Stimulated activated CD8-positive, alpha-beta memory T cell treated with anti-CD3 and anti-CD28 coated beads, Interleukin-15, amount 100 ng/mL, for 1 hour (primary cell): ENCODE data around the gene PAX5.

Experiments used
- DNase-seq: peaks from one replicate; pipeline ENCODE4 v3.0.0-alpha.2; 2020; ENCODE audit warnings: low read depth

Gene PAX5

DNA sequence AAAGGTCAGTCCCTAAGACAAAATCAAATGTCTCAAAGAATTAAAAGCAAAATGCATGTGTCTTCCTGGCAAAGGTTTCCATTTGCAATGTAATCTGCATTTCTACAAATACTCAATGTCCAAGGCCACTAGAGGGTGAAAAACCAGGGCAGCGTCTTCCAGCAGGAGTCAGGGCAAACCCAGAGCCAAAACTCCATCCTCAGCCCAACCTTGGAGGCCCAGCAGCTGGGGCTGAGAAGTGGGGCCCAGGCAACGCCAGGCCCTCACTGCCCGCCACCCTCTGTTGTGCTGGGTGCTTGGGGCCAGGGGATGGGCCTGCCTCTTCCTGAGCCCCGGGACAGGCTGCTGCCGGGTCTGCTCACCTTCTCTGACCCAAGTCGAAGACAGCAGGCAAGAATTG, 200.1 kb downstream of the PAX5 start:
- DNase-seq, result no peak

DNA sequence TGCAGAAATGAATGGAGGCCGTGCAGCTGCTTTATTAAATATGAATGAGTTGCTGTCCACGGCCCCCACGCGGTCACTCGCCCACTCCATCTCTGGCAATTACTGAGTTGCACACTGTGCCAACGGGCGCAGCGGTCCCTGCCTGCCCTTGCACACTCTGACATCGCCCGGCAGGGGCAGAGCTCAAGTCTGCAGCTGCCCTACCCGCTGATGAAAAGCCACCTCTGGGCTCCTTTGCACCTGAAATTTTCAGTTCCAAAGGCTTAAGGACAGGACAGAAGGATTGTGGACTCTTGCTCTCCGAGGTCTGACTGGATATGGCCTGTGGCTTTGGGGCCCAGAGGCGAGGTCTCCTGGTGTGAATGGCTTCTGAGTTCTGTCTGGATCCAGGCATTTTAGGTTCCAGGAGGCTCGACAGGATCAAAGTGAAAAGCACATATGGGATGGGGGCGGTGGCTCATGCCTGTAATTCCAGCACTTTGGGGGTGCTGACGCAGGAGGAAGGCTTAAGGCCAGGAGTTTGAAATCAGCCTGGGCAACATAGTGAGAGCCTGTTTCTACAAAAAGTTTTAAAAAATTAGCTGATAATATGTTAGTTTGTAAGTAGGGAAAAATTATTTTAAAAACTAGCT, 201.8 kb downstream of the PAX5 start:
- no peak for DNase-seq

DNA sequence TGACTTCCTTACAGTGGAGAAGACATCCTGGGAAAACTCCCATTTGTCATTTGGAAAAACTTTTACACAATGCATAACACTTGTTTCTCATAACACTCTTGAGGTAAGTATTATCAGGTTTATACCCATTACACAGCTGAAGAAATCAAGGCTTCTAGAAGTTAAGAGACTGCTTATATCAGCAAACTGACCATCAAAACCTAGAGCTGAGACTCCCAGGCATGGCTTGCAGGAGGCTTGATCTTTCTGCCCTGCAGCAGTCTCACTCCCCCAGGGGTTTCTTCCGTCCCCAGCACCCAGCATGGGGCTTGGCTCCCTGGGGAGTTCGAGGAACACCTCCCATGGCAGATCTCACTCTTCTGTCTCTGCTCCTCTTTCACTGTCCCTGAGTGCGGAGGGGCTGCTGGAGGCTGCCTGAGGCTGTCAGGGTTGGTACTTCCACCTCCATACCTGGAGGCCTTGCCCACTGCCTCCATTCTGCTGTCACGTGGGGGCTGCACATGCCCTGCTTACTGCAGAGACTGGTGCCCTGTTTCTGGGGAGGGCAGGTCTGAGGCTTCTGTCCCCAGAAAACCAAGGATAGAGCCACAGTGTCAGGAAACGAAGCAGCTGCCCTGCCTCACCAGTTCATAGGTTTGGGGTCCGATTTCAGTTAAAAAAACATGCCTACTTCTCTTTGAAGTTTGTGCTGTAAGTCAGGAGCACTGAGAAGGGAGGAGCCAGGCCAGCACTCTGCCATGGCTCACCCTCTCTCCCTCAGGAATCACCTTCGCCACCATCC, 202.5 kb downstream of the PAX5 start:
- DNase-seq, result no peak

DNA sequence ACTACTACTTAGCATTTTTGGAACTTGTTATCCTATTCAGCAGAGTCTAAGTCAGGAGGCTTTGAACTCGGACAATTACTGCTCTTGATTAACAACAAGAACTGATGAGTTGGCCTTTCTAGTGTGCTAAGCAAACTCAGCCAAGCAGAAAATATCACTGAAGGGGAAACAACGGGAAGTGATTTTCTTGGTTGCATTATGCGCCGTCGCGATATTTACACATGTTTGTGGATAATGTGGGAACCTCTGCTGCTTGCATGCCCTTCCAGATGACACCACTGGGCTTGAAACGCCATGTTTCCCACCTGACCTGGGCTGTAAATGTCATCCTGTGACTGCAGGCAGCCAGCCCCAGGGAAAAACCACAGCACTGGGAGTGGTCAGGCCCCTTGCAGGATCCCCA, 205.5 kb downstream of the PAX5 start:
- no peak for DNase-seq

DNA sequence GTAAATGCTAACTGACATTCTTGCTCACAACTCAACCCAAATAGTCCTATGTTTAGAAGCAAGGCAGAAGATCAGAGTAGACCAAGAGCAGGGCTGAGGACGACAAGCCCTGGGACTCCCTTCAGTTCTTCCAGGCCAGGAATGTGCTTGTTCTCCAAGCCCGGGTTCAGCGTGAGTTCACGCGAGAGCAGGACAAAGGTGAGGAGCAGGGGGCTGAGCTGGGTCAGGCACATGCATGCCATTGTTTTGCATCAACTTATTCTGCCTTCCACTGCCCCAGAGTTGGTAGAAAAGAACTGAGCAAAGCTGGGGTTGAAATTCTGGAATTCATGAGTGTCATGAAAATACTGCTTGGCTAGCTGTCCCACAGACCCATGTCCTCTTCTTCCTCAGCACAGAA, 206.5 kb downstream of the PAX5 start:
- DNase-seq, result no peak

DNA sequence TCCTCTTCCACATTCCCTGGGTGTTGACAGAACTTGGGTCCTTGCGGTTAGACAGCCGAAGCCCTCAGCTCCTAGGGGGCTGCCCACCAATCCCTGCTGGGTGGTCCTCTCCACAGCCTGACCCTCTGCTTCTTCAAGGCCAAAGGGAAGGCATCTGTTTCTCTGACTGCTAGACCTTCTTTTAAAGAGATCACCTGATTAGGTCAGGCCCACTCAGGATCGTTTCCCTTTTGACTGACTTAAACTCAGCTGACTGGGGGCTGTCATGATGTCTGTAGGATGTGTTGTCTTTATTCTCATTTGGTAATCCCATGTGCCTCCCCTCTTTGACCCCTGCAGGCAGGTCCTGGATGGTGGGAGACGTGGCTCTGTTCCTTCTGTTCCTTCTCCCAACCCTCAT, 207.5 kb downstream of the PAX5 start:
- DNase-seq, result no peak

DNA sequence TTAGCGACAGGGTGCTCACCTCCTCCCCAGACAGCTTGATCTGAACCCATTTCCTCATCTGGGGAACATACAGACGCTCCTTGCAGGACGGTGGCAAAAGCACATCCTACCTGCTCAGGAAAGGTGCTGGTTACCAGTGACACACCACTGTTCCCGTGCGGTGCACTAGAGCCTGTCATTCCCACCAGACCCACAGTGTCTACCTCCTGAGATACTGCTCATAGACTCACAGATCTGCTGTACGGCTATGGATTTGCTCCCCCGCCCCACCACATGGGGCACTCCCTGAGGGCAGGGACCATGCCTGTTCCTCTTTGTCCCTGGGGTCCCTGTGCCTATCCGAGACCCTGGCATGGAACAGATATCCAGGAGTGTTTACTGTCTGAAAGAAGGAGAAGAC, 208.9 kb downstream of the PAX5 start:
- DNase-seq, result no peak

DNA sequence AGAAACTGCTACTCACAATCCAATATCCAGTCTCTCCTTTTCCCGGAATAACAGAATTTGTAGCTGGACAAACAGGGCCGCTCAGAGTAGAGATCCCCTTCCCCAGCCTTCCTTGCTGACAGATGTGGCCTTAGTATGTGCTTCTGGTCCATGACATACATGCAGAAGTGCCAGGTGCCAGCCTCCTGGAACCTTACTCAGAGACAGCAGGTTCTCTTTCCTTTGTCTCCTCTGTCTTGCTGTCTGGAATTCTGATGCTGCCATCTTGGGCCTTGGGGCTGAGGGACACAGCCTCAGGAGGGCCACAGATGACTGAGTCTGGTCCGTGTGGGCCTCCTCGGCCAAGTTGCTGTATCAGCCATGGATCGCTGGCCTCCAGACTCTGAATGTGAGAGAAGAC, 210.1 kb downstream of the PAX5 start:
- DNase-seq, result no peak

DNA sequence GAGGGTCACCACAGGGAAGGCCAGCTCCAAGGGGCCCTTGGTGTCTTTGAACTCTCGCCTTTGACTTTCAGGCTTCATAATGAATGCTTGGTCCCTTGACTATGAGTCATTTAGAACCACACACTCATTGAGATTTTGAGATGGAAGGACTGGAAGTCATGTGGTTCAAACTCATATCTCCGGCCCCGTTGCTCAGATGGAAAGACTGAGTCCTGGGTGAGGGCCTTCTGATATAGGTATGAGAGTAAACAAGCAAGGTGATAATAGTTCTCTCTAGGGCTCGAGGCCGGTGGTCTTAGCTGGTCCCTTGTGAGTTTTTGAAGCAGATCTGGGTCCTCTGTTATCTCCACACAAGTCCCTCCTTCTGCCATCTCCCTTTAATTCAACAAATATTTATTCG, 210.6 kb downstream of the PAX5 start:
- DNase-seq, result no peak

DNA sequence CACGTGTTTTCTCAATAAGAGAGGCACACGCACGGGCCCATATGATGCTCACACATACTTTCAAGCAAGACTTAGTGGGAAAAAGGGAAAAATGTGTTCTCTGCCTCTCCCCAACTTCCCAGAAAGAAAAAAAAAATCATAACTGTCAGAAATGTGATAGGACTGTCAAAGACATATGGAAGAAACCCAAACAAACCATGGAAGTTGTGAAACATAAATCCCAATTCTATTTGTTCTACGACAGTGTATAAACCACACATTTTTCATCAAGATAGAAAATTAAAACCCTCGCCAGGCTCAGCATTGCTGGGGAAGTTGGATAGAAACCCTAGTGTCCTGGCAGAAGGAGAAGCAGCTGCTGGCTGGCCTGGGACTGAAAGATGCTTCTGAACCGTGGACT, 211.9 kb downstream of the PAX5 start:
- DNase-seq, result no peak

DNA sequence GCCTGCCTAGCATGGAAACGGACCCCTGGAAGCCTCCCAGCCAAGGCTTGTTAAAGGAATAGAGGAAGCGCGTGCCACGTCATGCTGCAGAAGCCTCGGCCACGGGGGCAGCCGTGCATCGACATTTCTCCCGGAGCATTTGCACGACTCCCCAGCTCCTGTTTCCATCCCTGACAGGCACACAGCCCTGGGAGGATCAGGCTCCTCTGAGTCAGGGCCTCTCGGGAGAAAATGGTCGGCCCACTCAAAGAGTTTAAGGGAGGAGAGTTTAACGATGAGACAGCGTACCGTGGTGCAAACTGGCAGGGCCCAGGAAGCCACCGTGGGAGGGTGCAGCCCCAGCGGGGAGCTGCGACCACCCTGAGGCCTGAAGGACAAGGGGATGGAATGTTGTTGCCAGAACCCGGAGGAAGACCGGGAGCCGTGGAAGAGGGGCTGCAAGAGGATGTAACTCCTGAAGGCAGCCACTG, 213.6 kb downstream of the PAX5 start:
- DNase-seq, result no peak

DNA sequence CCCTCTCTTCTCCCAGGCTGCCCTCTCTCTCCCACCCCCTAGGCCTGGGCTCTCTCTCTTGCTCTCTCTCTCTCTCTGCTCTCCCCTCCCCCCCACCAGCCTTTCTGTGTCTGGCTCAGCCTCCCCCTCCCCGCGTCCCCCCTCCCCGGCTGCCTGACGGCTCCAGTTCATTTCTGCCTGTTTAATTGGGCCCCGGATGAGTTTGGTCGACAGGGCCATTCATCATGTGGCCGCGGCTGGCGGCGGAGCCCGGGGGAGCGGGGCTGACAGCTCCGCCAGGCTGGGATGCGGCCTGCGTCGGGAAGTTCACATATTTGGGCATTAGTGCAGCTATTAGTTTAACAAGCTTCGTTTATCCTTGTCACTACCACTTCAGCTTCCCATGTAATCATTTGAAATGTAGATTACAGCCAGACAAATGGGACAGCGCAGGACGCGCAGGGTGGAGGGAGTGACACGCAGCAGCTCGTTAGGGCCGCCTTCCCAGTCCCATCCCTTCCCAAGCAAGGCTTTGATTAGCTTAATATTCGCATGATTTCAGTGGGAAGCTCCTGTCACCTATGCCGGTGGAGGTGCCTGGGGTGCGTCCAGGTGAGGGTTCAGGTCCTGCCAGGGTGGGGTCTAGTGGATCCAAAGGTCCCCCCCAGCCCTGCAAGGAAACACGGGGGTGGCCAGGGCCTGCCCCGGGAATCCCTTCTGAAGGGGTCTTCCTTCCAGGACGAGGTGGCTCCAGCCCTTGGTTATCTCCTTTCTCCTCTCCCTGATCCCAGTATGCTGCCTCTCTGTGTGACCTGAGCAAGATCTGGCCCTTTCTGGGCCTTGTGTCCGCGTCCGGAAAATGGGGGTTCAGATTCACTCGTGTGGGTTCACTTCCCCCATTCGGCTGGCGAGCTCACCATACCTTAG, 214.8 kb downstream of the PAX5 start:
- DNase-seq, result no peak

DNA sequence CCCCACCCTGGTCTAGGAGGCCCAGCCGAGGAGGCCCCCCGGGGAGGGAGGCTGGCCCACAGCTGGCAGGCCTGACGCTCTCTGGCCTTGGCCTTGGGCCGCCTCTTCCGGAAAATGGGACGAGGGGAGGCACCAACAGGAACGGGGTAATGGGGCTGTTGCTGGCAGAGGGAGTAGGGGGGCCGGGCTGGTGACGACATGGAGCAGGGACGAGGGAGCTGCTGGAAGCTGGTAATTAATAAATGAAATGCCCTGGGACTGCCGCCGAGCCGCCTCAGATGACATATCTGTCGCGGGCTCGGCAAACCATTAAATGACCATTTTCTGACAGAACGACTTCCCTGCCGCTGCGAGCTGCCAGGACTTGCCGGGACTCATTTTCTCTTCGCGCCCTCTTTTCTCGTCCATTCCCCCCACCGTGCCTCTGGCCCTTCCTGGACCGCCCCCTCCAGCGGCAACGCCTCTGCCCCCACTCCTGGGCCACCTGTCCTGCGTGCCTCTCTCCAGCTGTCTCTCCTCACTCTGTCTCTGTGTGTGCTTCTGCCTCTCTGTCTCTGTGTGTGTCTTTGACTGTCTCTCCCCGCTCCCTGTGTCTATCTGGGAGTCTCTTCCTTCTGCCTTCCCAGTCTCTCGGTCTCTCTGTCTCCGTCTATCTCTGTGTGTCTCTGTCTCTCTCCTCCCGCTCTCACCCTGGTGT, 215.7 kb downstream of the PAX5 start:
- no peak for DNase-seq

DNA sequence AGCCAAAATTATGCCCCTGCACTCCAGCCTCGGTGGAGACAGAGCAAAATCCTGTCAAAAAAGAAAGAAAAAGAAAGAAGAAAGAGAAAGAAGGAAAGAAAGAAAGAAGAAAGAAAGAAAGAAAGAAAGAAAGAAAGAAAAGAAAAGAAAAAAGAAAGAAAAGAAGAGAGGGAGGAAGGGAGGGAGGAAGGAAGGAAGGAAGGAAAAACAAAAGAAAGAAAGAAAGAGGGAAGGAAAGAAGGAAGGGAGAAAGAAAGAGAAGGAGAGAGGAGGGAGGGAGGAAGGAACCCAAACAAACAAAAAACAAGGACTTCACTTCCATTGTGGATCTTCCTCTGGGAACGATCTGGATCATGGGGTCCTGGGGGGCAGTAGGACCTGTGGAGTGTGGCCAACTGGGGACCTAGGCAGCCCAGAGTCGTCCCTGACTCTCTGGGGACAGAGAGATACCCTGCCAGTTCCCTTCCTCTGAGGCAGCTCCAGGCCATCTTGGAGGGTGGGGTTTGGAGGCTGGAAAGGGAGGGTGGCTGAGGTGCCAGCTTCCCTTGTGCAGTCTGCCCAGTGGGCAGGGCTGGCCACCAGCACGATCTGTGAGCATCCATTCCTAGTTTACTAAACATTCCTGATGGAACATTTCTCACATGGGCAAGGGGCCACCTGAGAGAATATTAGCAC, 216.8 kb downstream of the PAX5 start:
- no peak for DNase-seq

DNA sequence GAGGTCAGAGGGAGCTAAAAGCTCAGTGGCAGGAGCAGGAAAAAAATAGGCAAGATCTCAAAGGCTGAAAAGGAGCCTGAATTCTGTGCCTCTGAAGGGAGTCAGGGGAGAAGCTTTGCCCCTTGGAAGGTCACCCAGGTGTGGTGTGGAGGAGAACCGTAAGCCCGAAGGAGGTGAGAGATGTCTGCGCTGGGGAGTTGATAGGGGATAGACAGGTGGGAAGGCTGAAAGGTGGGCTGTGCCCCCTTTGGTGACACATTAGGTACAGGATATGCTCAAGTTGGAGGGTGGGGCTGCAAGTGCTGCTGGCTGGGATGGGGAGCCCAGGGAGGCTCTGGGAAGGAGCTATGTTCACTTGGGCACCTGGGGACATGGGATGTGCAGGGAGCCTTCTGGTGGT, 217.7 kb downstream of the PAX5 start:
- no peak for DNase-seq

DNA sequence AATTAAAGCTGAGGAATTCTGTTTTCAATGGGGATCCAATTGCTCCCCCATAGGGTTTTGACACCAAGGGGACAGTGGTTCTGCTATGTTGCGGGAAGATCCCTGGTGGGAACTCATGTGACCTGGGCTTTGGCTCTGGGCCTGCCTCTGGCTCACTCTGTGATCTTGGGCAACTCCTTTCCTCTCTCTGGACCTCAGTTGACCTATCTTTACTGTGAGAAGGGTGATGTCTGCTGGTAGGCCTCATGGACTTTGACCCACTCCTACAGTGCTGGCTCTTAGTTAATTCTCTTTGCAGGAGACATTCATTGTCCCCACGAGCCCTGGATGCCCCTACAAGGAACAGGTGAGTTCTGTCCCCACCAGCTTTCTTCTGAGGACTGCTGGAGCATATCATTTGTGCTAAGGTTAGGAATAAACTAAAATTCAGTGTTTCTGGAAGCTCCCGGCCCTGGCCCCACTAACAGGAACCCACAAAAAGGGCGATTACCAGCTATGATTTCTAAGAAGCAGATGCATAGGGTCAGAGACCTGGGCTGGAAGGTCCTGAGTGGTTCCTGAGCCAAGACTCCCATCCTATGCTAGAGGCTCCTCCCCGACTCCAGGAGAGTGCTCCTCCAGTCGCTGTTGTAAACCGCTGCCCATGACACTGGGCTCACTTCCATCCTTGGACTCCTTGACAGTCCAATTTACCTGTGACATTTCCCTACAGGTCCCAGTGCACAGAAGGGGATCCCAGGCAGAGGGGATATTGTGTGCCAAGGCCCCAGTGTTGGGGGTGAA, 218.3 kb downstream of the PAX5 start:
- DNase-seq, result no peak

DNA sequence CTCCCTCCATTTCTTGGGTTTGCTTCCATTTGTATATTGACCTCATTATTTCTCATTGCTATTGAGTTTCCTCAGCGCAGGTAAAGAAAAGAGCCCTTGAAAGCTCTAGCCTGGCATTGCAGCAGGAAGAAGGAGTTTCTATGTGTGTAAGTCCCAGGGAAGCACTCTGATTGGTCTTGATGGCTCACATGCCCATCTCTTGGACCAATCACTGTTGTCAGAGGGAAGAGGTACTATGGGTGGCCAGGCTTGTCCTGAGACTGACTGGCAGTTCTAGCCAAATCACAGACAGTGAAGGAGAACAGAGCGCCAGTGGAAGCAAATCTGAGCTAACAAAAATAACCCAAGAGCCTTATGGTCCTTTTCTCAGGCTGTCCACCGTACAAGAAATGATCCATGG, 219.0 kb downstream of the PAX5 start:
- DNase-seq, result no peak

DNA sequence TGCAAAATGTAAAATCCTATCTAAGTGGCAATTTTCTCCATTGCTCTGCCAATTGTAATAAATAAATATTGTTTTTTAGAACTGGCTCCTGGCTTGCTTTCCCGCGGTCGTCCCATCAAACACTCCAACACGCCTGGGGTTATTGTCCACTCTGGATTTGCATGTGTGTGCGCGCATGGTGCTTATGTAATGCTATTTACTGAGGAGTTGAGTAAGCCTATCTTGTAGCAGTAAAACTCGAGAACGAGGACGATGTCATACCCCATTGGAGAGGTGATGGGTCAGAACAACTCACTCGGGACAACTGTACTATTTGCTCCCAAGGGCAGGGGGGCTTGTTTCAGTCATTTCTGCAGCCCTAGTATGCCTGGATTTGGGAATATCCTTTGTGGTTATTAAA, 220.9 kb downstream of the PAX5 start:
- DNase-seq, result no peak

DNA sequence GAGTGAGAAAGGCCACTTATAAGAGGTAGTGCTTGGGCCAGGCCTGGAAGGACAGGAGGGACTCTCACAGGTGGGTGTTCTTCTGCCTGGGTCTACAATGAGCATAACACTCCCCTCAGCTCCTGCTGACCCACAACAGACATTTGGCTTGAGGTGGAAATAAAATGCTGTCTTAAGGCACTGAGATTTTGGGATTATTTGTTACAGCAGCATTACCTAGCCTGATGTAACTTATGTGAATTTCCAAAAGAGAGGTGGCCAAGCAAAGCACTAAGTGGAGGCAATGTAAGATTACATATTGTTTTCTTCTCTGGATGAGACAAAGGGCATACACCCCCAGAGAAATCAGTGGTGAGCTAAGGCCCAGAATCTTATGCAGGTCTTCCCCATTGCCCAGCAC, 221.5 kb downstream of the PAX5 start:
- DNase-seq, result no peak

DNA sequence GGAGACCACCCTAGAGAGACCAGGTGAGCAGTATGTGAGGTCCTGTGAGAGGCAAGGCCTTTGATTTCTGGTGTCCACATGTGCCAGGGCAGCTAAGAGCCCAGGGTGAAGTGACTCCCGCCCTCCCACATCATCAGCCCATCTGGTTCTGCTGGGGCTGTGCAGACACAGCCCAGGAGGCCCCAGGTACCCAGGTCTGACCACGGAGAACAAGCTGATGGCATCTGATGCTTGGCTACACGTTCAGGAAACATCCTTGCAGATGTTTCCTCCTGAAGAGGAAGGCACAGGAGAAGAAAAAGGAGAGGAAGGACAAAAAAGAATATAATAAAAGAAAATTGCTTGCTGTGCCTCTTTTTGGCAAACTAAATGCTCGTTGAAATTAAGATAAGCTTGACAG, 225.8 kb downstream of the PAX5 start:
- no peak for DNase-seq

DNA sequence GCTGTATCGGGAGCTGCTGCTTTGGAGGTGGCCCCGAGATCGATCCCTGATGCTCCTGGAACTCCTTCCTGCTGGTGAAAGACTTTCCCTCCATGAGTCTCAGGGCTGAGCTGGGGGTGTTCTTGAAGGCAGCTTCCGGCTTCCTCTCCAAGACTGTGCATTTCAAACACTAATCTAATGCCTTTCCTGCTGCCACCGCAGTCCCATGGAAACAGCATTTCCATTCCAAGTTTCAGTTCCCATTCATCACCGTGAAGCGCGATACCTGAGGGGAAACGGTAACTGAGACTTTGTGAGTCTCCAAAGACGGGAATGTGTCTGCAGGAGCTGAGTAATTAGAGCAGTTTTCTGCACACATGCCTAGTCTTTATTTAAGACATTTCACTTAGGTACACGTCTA, 230.1 kb downstream of the PAX5 start:
- DNase-seq, result no peak
